SIG-M5 treated with dmso at 0.1 percent for 504 hours (cell line): ENCODE data around the gene PCDHA8.
A peak's percentile ranks its signal among the peaks of the same experiment; 100 is the strongest.
"Not testable (repeated sequence)": the region's sequence is repeated elsewhere in the genome, so short reads cannot be mapped to it uniquely, and the experiment has no call there.

Source experiments
- DNase-seq: peaks from one replicate; lab custom pipeline; 2025; ENCODE audit not compliant: unreplicated experiment; lab: John Stamatoyannopoulos, UW

Gene PCDHA8

DNA sequence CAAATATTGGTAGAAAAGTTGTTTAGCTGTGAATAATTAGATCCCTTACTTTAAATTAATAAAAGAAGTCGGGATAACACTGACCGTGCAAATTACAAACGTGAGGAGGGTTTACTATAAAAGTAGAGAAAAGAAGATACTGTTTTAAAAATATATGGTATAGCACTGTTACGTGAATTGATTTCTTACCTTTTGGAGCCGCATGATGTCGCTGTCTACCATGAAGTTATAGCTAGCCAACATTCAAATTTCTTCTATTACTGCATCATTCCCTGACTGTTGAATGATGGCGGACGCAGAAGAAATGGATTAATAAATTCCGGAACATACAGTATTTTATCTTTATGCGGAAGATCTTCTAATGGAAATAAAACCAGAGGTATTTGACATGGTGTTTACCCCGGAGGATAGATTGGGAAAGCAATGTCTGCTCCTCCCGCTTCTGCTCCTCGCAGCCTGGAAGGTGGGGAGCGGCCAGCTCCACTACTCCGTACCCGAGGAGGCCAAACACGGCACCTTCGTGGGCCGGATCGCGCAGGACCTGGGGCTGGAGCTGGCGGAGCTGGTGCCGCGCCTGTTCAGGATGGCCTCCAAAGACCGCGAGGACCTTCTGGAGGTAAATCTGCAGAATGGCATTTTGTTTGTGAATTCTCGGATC lies 13.2 kb upstream of the PCDHA8 start, which contains the start of gene PCDHA6:
PCDHA6 (plus strand) TSS at position 257 of the 658 bp plus-strand sequence; CDS start at position 389, 132 bp downstream.
- no peak for DNase-seq

DNA sequence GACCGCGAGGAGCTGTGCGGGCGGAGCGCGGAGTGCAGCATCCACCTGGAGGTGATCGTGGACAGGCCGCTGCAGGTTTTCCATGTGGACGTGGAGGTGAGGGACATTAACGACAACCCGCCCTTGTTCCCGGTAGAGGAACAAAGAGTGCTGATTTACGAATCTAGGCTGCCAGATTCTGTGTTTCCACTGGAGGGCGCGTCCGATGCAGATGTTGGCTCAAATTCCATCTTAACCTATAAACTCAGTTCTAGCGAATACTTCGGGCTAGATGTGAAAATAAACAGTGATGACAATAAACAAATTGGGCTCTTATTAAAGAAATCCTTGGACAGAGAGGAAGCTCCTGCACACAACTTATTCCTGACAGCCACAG lies 12.6 kb upstream of the PCDHA8 start:
- DNase-seq: no peak

DNA sequence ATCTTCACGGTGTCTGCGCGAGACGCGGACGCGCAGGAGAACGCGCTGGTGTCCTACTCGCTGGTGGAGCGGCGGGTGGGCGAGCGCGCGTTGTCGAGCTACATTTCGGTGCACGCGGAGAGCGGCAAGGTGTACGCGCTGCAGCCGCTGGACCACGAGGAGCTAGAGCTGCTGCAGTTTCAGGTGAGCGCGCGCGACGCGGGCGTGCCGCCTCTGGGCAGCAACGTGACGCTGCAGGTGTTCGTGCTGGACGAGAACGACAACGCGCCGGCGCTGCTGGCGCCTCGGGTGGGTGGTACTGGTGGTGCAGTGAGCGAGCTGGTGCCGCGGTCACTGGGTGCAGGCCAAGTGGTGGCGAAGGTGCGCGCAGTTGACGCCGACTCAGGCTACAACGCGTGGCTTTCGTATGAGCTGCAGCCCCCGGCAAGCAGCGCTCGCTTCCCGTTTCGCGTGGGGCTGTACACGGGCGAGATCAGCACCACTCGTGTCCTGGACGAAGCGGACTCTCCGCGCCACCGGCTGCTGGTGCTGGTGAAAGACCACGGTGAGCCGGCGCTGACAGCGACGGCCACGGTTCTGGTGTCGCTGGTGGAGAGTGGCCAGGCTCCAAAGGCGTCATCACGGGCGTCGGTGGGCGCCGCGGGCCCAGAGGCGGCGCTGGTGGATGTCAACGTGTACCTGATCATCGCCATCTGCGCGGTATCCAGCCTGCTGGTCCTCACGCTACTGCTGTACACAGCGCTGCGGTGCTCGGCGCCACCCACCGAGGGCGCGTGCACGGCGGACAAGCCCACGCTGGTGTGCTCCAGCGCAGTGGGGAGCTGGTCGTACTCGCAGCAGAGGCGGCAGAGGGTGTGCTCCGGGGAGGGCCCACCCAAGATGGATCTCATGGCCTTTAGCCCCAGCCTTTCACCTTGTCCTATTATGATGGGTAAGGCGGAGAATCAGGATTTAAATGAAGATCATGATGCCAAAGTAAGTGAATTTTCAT lies 11.2 kb upstream of the PCDHA8 start:
- DNase-seq: not testable (repeated sequence)

DNA sequence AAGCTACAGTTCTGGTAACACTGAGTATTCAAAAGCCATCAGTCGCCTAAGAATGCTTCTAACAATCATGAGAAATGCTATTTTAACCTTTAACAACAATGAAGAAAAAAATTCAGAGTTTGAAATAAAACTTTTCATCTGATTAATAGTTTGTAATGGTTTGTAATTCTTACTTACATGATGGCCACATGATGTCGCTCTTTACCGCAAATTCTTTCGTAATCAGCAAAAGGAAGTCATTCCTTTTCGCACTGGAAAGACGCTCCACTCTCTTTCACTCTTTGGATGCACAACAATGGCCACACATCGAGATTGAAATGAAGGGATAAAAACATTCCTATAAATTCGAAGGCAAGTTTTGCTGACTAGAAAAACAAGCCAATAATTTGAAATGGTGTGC lies 7.0 kb upstream of the PCDHA8 start, which contains the start of gene PCDHA7:
PCDHA7 (plus strand) TSS at position 277 of the 400 bp plus-strand sequence; CDS start at position 392, 115 bp downstream.
- DNase-seq: no peak

DNA sequence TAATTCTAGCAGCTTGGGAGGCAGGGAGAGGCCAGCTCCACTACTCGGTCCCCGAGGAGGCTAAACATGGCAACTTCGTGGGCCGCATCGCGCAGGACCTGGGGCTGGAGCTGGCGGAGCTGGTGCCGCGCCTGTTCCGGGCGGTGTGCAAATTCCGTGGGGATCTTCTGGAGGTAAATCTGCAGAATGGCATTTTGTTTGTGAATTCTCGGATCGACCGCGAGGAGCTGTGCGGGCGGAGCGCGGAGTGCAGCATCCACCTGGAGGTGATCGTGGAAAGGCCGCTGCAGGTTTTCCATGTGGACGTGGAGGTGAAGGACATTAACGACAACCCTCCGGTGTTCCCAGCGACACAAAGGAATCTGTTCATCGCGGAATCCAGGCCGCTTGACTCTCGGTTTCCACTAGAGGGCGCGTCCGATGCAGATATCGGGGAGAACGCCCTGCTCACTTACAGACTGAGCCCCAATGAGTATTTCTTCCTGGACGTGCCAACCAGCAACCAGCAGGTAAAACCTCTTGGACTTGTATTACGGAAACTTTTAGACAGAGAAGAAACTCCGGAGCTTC lies 6.5 kb upstream of the PCDHA8 start:
- DNase-seq: not testable (repeated sequence)

DNA sequence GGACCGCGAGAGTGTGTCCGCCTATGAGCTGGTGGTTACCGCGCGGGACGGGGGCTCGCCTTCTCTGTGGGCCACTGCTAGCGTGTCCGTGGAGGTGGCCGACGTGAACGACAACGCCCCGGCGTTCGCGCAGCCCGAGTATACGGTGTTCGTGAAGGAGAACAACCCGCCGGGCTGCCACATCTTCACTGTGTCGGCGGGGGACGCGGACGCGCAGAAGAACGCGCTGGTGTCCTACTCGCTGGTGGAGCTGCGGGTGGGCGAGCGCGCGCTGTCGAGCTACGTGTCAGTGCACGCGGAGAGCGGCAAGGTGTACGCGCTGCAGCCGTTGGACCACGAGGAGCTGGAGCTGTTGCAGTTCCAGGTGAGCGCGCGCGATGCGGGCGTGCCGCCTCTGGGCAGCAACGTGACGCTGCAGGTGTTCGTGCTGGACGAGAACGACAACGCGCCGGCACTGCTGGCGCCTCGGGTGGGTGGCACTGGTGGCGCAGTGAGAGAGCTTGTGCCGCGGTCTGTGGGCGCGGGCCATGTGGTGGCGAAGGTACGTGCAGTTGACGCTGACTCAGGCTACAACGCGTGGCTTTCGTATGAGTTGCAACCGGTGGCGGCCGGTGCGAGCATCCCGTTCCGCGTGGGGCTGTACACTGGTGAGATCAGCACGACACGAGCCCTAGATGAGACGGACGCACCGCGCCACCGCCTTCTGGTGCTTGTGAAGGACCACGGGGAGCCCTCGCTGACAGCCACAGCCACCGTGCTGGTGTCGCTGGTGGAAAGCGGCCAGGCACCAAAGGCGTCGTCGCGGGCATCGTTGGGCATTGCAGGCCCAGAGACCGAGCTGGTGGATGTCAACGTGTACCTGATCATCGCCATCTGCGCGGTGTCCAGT lies 5.1 kb upstream of the PCDHA8 start:
- no peak for DNase-seq

DNA sequence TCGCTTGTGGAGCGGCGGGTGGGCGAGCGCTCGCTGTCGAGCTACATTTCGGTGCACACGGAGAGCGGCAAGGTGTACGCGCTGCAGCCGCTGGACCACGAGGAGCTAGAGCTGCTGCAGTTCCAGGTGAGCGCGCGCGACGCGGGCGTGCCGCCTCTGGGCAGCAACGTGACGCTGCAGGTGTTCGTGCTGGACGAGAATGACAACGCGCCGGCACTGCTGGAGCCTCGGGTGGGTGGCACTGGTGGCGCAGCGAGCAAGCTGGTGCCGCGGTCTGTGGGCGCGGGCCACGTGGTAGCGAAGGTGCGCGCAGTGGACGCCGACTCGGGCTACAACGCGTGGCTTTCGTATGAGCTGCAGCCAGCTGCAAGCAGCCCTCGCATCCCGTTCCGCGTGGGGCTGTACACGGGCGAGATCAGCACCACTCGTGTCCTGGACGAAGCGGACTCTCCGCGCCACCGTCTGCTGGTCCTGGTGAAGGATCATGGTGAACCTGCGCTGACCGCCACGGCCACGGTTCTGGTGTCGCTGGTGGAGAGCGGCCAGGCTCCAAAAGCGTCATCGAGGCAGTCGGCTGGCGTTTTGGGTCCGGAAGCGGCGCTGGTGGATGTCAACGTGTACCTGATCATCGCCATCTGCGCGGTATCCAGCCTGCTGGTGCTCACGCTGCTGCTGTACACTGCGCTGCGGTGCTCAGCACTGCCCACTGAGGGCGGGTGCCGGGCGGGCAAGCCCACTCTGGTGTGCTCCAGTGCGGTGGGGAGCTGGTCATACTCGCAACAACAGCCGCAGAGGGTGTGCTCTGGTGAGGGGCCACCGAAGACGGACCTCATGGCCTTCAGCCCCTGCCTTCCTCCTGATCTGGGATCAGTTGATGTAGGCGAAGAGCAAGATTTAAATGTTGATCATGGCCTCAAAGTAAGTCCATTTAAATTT lies 2.1 kb downstream of the PCDHA8 start:
- DNase-seq: no peak

DNA sequence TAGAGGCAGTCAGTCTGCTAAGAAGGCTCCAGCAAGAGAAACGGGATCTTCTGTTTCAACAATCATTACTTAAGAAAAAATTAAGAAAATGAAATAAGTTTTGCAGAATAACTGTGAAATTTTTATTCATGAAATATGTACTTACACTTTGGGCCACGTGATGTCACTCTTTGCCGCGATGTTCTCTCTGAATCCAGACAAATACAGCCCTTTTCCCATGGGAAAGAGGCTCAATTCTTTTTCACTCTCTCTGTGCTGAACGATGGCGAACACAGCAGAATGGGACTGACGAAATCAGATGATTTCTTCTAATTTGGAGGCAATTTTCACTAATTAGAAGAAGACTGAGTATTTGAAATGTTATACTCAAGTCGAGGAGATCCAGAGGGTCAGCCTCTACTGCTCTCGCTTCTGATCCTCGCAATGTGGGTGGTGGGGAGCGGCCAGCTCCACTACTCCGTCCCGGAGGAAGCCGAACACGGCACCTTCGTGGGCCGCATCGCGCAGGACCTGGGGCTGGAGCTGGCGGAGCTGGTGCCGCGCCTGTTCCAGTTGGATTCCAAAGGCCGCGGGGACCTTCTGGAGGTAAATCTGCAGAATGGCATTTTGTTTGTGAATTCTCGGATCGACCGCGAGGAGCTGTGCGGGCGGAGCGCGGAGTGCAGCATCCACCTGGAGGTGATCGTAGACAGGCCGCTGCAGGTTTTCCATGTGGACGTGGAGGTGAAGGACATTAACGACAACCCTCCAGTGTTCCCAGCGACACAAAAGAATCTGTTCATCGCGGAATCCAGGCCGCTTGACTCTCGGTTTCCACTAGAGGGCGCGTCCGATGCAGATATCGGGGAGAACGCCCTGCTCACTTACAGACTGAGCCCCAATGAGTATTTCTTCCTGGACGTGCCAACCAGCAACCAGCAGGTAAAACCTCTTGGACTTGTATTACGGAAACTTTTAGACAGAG lies 7.4 kb downstream of the PCDHA8 start, which contains the start of gene PCDHA9:
PCDHA9 (plus strand) TSS at position 244 of the 964 bp plus-strand sequence; CDS start at position 358, 114 bp downstream.
- DNase-seq: not testable (repeated sequence)

DNA sequence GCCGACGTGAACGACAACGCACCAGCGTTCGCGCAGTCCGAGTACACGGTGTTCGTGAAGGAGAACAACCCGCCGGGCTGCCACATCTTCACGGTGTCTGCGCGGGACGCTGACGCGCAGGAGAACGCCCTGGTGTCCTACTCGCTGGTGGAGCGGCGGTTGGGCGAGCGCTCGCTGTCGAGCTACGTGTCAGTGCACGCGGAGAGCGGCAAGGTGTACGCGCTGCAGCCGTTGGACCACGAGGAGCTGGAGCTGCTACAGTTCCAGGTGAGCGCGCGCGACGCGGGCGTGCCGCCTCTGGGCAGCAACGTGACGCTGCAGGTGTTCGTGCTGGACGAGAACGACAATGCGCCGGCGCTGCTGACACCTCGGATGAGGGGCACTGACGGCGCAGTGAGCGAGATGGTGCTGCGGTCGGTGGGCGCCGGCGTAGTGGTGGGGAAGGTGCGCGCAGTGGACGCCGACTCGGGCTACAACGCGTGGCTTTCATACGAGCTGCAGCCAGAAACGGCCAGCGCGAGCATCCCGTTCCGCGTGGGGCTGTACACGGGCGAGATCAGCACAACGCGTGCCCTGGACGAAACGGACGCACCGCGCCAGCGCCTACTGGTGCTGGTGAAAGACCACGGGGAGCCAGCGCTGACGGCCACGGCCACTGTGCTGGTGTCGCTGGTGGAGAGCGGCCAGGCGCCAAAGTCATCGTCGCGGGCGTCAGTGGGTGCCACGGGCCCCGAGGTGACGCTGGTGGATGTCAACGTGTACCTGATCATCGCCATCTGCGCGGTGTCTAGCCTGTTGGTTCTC lies 9.0 kb downstream of the PCDHA8 start:
- not testable (repeated sequence) for DNase-seq

DNA sequence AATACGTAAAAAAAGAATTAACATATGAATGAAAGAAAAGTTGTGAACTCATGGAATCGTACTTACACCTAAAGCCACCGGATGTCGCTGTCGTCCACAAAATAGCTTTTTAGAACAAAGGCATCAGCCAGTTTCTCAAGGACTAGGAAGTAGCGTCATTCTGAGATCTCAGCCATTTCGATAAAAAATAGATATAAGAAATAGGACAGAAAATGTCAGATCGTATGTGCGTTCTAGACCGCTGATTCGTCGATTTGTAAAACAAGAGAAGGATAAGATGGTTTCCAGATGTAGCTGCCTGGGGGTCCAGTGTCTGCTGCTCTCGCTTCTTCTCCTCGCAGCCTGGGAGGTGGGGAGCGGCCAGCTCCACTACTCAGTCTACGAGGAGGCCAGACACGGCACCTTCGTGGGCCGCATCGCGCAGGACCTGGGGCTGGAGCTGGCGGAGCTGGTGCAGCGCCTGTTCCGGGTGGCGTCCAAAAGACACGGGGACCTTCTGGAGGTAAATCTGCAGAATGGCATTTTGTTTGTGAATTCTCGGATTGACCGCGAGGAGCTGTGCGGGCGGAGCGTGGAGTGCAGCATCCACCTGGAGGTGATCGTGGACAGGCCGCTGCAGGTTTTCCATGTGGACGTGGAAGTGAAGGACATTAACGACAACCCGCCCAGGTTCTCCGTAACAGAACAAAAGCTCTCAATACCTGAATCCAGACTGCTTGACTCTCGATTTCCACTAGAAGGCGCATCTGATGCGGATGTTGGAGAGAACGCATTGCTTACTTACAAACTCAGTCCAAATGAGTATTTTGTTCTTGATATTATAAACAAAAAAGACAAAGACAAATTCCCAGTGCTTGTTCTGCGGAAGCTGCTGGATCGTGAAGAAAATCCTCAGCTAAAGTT lies 15.0 kb downstream of the PCDHA8 start, which contains the start of gene PCDHA10:
PCDHA10 (plus strand) TSS at position 126 of the 903 bp plus-strand sequence; CDS start at position 278, 152 bp downstream.
- DNase-seq: no peak

DNA sequence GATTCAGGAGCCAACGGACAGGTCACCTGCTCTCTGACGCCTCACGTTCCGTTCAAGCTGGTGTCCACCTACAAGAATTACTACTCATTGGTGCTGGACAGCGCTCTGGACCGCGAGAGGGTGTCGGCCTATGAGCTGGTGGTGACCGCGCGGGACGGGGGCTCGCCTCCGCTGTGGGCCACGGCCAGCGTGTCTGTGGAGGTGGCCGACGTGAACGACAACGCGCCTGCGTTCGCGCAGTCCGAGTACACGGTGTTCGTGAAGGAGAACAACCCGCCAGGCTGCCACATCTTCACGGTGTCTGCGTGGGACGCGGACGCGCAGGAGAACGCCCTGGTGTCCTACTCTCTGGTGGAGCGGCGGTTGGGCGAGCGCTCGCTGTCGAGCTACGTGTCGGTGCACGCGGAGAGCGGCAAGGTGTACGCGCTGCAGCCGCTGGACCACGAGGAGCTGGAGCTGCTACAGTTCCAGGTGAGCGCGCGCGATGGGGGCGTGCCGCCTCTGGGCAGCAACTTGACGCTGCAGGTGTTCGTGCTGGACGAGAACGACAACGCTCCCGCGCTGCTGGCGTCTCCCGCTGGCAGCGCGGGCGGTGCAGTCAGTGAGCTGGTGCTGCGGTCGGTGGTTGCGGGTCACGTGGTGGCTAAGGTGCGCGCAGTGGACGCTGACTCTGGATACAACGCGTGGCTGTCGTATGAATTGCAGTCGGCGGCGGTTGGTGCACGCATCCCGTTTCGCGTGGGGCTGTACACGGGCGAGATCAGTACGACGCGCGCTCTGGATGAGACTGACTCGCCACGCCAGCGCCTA lies 16.4 kb downstream of the PCDHA8 start:
- DNase-seq: no peak

DNA sequence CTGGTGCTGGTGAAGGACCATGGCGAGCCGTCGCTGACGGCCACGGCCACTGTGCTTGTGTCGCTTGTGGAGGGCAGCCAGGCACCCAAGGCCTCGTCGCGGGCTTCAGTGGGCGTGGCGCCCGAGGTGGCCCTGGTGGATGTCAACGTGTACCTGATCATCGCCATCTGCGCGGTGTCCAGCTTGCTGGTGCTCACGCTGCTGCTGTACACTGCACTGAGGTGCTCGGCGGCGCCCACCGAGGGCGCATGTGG lies 16.9 kb downstream of the PCDHA8 start:
- DNase-seq: no peak

DNA sequence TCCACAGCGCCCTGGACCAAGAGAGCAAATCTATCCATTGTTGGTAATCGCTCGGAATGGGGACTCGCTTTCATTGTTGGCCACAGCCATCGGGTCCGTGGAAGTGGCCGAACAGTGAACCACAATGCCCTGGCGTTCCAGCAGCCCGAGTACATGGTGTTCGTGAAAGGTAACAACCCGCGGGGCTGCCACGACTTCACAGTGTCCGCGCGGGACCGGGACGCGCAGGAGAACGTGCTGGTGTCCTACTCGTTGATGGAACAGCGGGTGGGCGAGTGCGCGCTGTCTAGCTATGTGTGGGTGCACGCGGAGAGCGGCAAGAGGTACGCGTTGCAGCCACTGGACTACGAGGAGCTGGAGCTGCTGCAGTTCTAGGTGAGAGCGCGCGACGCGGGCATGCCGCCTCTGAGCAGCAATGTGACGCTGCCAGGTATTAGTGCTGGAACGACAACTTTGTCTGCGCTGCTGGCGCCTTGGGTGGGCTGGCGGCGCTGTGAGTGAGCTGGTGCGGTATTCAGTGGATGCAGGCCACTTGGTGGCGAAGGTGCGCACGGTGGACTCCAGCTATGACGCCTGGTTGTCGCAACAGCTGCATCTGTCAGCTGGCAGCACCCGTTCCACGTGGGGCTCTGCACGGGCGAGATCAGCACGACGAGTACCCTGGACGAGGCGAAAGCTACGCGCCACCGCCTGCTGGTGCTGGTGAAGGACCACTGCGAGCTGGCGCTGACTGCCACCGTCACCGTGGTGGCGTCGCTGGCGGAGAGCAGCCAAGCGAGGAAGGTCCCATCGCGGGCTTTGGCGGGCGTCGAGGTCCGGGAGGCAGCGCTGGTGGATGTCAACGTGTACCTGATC lies 21.7 kb downstream of the PCDHA8 start:
- no peak for DNase-seq

DNA sequence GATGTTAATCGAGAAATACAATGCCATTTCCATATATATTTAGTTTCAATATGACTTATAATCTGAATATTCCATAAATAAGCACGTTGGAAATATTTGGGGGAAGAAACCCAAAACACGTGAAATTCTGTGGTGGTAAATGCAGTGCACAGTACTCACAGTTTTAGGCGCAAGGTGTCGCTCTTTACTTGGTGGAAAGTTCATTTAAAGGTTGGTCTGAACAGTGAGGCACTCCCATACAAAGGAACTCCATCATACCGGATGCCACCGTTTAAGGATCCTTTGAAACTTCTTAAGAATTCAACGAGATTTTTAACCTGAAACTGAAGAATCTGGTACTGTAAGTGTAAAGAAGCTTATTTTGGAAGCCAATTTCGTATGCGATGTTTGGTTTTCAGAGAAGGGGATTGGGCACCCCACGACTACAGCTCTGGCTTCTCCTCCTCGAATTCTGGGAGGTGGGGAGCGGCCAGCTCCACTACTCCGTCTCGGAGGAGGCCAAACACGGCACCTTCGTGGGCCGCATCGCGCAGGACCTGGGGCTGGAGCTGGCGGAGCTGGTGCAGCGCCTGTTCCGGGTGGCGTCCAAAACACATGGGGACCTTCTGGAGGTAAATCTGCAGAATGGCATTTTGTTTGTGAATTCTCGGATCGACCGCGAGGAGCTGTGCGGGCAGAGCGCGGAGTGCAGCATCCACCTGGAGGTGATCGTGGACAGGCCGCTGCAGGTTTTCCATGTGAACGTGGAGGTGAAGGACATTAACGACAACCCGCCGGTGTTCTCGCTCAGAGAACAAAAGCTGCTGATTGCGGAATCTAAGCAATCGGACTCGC lies 28.0 kb downstream of the PCDHA8 start, which contains the start of gene PCDHA11:
PCDHA11 (plus strand) TSS at position 237 of the 834 bp plus-strand sequence; CDS start at position 384, 147 bp downstream.
- peak; percentile 29 for DNase-seq
